ENCODE results near the gene ANKRD29. TPM values are rescaled to one million over a fixed set of nuclear protein-coding genes. Genes with fewer than 3 reads are reported as not detected.

Gene ANKRD29
- total and polyA plus RNA-seq, 2 of the 4 experiments (the other 2 are of a cell fraction): 0.18 to 0.31 TPM

GRCh38 chr18:23573020-23573419 lies 89.7 kb downstream of the ANKRD29 start:
- dilution Hi-C loops (cut with HindIII; ENCODE audit: low sequenced_read_pairs, unreplicated experiment): no loop called here
- H3K4me1 ChIP-seq (ENCODE audit: control insufficient read depth, insufficient read depth, low read length): peaks cover 2% of the 10 kb centered on the region; the same call in 1 of the 2 replicates
- no peak overlapping the region for H2AK9ac ChIP-seq (replicated peaks; ENCODE audit: low read depth, low read length, poor library complexity)
- no peak overlapping the region for H2AK5ac ChIP-seq (ENCODE audit: low read depth, low read length)
- no peak overlapping the region for H3K4me2 ChIP-seq (ENCODE audit: low read depth, low read length)
- no peak overlapping the region for H3K18ac ChIP-seq (ENCODE audit: low read depth, low read length)
- no peak overlapping the region for H2BK15ac ChIP-seq (ENCODE audit: low read depth, low read length)
- CTCF ChIA-PET: no interaction called here
- no peak overlapping the region for H3K9ac ChIP-seq (ENCODE audit: low read depth, low read length)
- peaks cover 22% of the 10 kb centered on the region for H3K36me3 ChIP-seq (ENCODE audit: control insufficient read depth, insufficient read depth, low read length)
- no peak overlapping the region for H4K91ac ChIP-seq (ENCODE audit: insufficient read depth, low read depth, low read length)
- no peak for DNase-seq
- no CpG with 5 or more reads among the region's 4 CpGs for WGBS, 2 experiments (ENCODE audit: extremely low coverage in 2 of 2, insufficient read length in 1 of 2)
- H3K56ac ChIP-seq (ENCODE audit: extremely low read depth, insufficient read depth, low read length): no peak overlapping the region
- in situ Hi-C loops (cut with MboI; ENCODE audit: low sequenced_read_pairs): no loop called here
- POLR2A ChIA-PET (ENCODE audit: unreplicated experiment): no interaction called here
- H3K9me1 ChIP-seq (ENCODE audit: insufficient read depth, low read length): peaks cover 10% of the 10 kb centered on the region; the same call in 1 of the 2 replicates
- 0 out of 2 replicates have a peak overlapping the region, but pooled peaks have one; percentile 31 for H3K14ac ChIP-seq (replicated peaks; ENCODE audit: low read depth, low read length)
- no peak overlapping the region for H2BK20ac ChIP-seq (ENCODE audit: low read depth, low read length)
- no peak overlapping the region for H2BK5ac ChIP-seq (ENCODE audit: low read depth, low read length, poor library complexity, severe bottlenecking)
- no peak overlapping the region for H2AFZ ChIP-seq (replicated peaks; ENCODE audit: low read length, poor library complexity)
- H3K27ac ChIP-seq (ENCODE audit: insufficient read depth, low read length): no peak overlapping the region
- BruUV-seq (replicated peaks): no TSS peak
- H4K5ac ChIP-seq (ENCODE audit: low read depth, low read length): no peak overlapping the region
- no peak overlapping the region for H3K23ac ChIP-seq (ENCODE audit: low read depth, low read length)
- H3K79me1 ChIP-seq (ENCODE audit: low read depth in 1 of 2, low read length in 2 of 2): peaks cover 23% of the 10 kb centered on the region in 2 experiments
- no peak for ATAC-seq (ENCODE audit: low read depth)
- no peak overlapping the region for H3K4me3 ChIP-seq (ENCODE audit: insufficient read depth, low read depth, low read length)
- H3K9me3 ChIP-seq (ENCODE audit: control insufficient read depth, insufficient read depth, low read length): no peaks in the 10 kb centered on the region
- no peaks in the 10 kb centered on the region for H3K27me3 ChIP-seq (ENCODE audit: control insufficient read depth, insufficient read depth, low read length)
- TF ChIP-seq ELK1 (IDR thresholded peaks at IDR 0.05; ENCODE audit: borderline replicate concordance, low read depth, low read length) (no peak), CEBPB (IDR thresholded peaks at IDR 0.05; ENCODE audit: low read depth, low read length) (no peak), RFX5 (IDR thresholded peaks at IDR 0.05; ENCODE audit: low read depth, low read length) (no peak), MAZ (IDR thresholded peaks at IDR 0.05; ENCODE audit: borderline replicate concordance, low read depth, low read length) (no peak)
- no peak overlapping the region for H3K4ac ChIP-seq (ENCODE audit: low read depth, low read length)
- H4K20me1 ChIP-seq (ENCODE audit: insufficient read depth, low read length): peaks cover 31% of the 10 kb centered on the region
- no peak overlapping the region for H2BK120ac ChIP-seq (ENCODE audit: low read depth, low read length)
- H4K8ac ChIP-seq (ENCODE audit: low read depth in 2 of 2, low read length in 2 of 2): no peak overlapping the region
- intact Hi-C loops (cut with micrococcal nuclease): no loop called here

Measured in IMR-90 (cell line).